HG02943 (cell line): Measurements from ENCODE around the gene GRIA3.
"Not testable (repeated sequence)": the region's sequence is repeated elsewhere in the genome, so short reads cannot be mapped to it uniquely, and the experiment has no call there.

Experiments used
- ATAC-seq: cut with Tn5 transposase; IDR thresholded peaks from one replicate; pipeline ENCODE4 v1.9.1; 2021; ENCODE audit warnings: mild to moderate bottlenecking, low read depth, moderate library complexity; ENCODE audit not compliant: unreplicated experiment

The GRIA3 gene

GRCh38 chrX:123513585-123514278 is 329.7 kb downstream of the GRIA3 start:
- no peak for ATAC-seq

GRCh38 chrX:123514279-123514640 is 330.2 kb downstream of the GRIA3 start:
- ATAC-seq: not testable (repeated sequence)

- no peak for ATAC-seq
Measured at GRCh38 chrX:123518791-123519190, 334.7 kb downstream of the GRIA3 start.

- no peak for ATAC-seq
Measured at GRCh38 chrX:123525123-123525725, 341.1 kb downstream of the GRIA3 start.

GRCh38 chrX:123530726-123531125 is 346.6 kb downstream of the GRIA3 start:
- ATAC-seq: not testable (repeated sequence)
